ENCODE results near the gene BCL2L12. TPM values are rescaled to one million over a fixed set of nuclear protein-coding genes. Genes with fewer than 3 reads are reported as not detected.
A peak's percentile ranks its signal among the peaks of the same experiment; 100 is the strongest.
"Not testable (repeated sequence)": the region's sequence is repeated elsewhere in the genome, so short reads cannot be mapped to it uniquely, and the experiment has no call there.

Gene BCL2L12
- total RNA-seq, 1 donor from 2014 or later: 7.5 TPM

- no peak for TF ChIP-seq CTCF (IDR thresholded peaks at IDR 0.05; ENCODE audit: partially characterized antibody, unreplicated experiment)
- peaks cover 4% of the 10 kb centered on the region for H3K36me3 Mint-ChIP-seq (ENCODE audit: unreplicated experiment)
- peaks cover 4% of the 10 kb centered on the region for H3K27me3 Mint-ChIP-seq (ENCODE audit: unreplicated experiment)
- no peak for DNase-seq
- H3K4me3 Mint-ChIP-seq (ENCODE audit: unreplicated experiment): no peak overlapping the region
- H3K4me1 Mint-ChIP-seq (ENCODE audit: low read depth, unreplicated experiment): no peaks in the 10 kb centered on the region
- peaks cover 2% of the 10 kb centered on the region for H3K9me3 Mint-ChIP-seq (ENCODE audit: unreplicated experiment)
- H3K27ac Mint-ChIP-seq (ENCODE audit: unreplicated experiment): no peak overlapping the region
These were observed 47.6 kb downstream of the BCL2L12 start for GRCh38 chr19:49713236-49713845.

GRCh38 chr19:49716154-49716553 is 50.4 kb downstream of the BCL2L12 start:
- Mint-ChIP-seq H3K4me1 (ENCODE audit: low read depth, unreplicated experiment) (no peaks in the 10 kb centered on the region), H3K36me3 (ENCODE audit: unreplicated experiment) (peaks cover 4% of the 10 kb centered on the region), H3K4me3 (ENCODE audit: unreplicated experiment) (no peak overlapping the region), H3K27me3 (ENCODE audit: unreplicated experiment) (peaks cover 4% of the 10 kb centered on the region), H3K27ac (ENCODE audit: unreplicated experiment) (no peak overlapping the region), H3K9me3 (ENCODE audit: unreplicated experiment) (peaks cover 2% of the 10 kb centered on the region)
- no peak for TF ChIP-seq CTCF (IDR thresholded peaks at IDR 0.05; ENCODE audit: partially characterized antibody, unreplicated experiment)
- DNase-seq: no peak

GRCh38 chr19:49718511-49718910 is 52.8 kb downstream of the BCL2L12 start:
- Mint-ChIP-seq H3K27me3 (ENCODE audit: unreplicated experiment) (peaks cover 2% of the 10 kb centered on the region), H3K36me3 (ENCODE audit: unreplicated experiment) (peaks cover 4% of the 10 kb centered on the region), H3K4me1 (ENCODE audit: low read depth, unreplicated experiment) (no peaks in the 10 kb centered on the region), H3K4me3 (ENCODE audit: unreplicated experiment) (no peak overlapping the region), H3K9me3 (ENCODE audit: unreplicated experiment) (peaks cover 2% of the 10 kb centered on the region), H3K27ac (ENCODE audit: unreplicated experiment) (no peak overlapping the region)
- no peak for DNase-seq
- TF ChIP-seq CTCF (IDR thresholded peaks at IDR 0.05; ENCODE audit: partially characterized antibody, unreplicated experiment): no peak

DNA sequence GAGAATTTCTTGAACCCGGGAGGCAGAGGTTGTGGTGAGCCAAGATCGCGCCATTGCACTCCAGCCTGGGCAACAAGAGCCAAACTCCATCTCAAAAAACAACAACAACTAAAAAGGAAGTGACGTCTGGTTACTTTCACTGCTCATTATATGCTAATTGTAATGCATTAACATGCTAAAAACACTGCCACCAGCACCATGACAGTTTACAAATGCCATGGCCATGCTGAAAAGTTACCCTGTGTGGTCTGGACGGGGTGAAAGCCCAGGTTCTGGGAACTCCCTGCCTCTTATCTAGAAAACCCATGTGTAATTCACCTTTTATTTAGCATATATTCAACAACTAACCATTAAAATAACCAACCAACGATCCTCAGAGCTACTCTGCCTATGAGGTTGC is 53.3 kb downstream of the BCL2L12 start:
- no peak for DNase-seq
- no peak for TF ChIP-seq CTCF (IDR thresholded peaks at IDR 0.05; ENCODE audit: partially characterized antibody, unreplicated experiment)
- no peak overlapping the region for H3K4me3 Mint-ChIP-seq (ENCODE audit: unreplicated experiment)
- peaks cover 2% of the 10 kb centered on the region for H3K9me3 Mint-ChIP-seq (ENCODE audit: unreplicated experiment)
- no peaks in the 10 kb centered on the region for H3K4me1 Mint-ChIP-seq (ENCODE audit: low read depth, unreplicated experiment)
- H3K27me3 Mint-ChIP-seq (ENCODE audit: unreplicated experiment): peaks cover 2% of the 10 kb centered on the region
- peaks cover 4% of the 10 kb centered on the region for H3K36me3 Mint-ChIP-seq (ENCODE audit: unreplicated experiment)
- H3K27ac Mint-ChIP-seq (ENCODE audit: unreplicated experiment): no peak overlapping the region

DNA sequence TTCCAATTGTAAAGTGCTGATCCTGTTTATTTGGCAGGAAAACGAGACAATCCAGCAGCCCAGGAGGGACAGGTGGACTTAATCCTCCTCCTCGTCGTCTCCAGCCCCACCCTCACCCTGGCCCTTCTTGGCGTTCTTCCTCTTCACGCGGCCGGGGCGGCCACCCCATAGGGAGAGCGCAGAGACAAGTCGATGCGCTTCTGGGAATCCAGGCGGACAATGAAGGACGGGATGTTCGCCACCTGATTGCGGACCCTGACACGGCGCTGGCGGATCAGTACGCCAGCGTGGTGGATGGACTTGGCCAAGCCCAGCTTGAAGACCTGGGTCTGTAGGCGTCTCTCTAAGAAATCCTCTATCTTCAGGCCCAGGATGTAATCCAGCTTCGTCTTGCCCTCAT is 53.7 kb downstream of the BCL2L12 start:
- not testable (repeated sequence) for H3K4me1 Mint-ChIP-seq (ENCODE audit: low read depth, unreplicated experiment); H3K9me3 Mint-ChIP-seq (ENCODE audit: unreplicated experiment); H3K27ac Mint-ChIP-seq (ENCODE audit: unreplicated experiment); H3K4me3 Mint-ChIP-seq (ENCODE audit: unreplicated experiment); H3K36me3 Mint-ChIP-seq (ENCODE audit: unreplicated experiment); DNase-seq; H3K27me3 Mint-ChIP-seq (ENCODE audit: unreplicated experiment)

Small RNAs within 50 kb of the gene (microRNA-seq; reads per million reads assigned to microRNA genes)
- 3.2 reads per million, percentile 23 among the genes with 10 or more reads in this experiment for gene MIR5088 (ENCODE audit: unreplicated experiment)

Other genes with a start within 250 kb of the BCL2L12 start
- 2.5 TPM for gene PTH2, start 242.5 kb upstream of the BCL2L12 start, total RNA-seq (ENCODE audit: unreplicated experiment)
- gene GFY, start 240.5 kb upstream of the BCL2L12 start, total RNA-seq (ENCODE audit: unreplicated experiment): 0.88 TPM
- gene SLC17A7, start 224.4 kb upstream of the BCL2L12 start, total RNA-seq (ENCODE audit: unreplicated experiment): 188 TPM
- gene PIH1D1, start 214.1 kb upstream of the BCL2L12 start, total RNA-seq (ENCODE audit: unreplicated experiment): 104 TPM
- 28.6 TPM for gene ALDH16A1, start 212.7 kb upstream of the BCL2L12 start, total RNA-seq (ENCODE audit: unreplicated experiment)
- gene FLT3LG, start 191.7 kb upstream of the BCL2L12 start, total RNA-seq (ENCODE audit: unreplicated experiment): 13.1 TPM
- gene RPL13A, start 178.3 kb upstream of the BCL2L12 start, total RNA-seq (ENCODE audit: unreplicated experiment): 1,648 TPM
- 1,862 TPM for gene RPS11, start 169.5 kb upstream of the BCL2L12 start, total RNA-seq (ENCODE audit: unreplicated experiment)
- 8.9 TPM for gene FCGRT, start 153.3 kb upstream of the BCL2L12 start, total RNA-seq (ENCODE audit: unreplicated experiment)
- 2.5 TPM for gene RCN3, start 137.9 kb upstream of the BCL2L12 start, total RNA-seq (ENCODE audit: unreplicated experiment)
- 94.4 TPM for gene NOSIP, start 85.4 kb upstream of the BCL2L12 start, total RNA-seq (ENCODE audit: unreplicated experiment)
- 0.29 TPM for gene PRRG2, start 84.6 kb upstream of the BCL2L12 start, total RNA-seq (ENCODE audit: unreplicated experiment)
- gene PRR12, start 74.8 kb upstream of the BCL2L12 start, total RNA-seq (ENCODE audit: unreplicated experiment): 39.2 TPM
- 4.7 TPM for gene RRAS, start 25.8 kb upstream of the BCL2L12 start, total RNA-seq (ENCODE audit: unreplicated experiment)
- gene SCAF1, start 23.7 kb upstream of the BCL2L12 start, total RNA-seq (ENCODE audit: unreplicated experiment): 84.4 TPM
- 40.1 TPM for gene IRF3, start 76 bp upstream of the BCL2L12 start, total RNA-seq (ENCODE audit: unreplicated experiment)
- 177 TPM for gene PRMT1, start 11.3 kb downstream of the BCL2L12 start, total RNA-seq (ENCODE audit: unreplicated experiment)
- 3.2 TPM for gene ADM5, start 23.7 kb downstream of the BCL2L12 start, total RNA-seq (ENCODE audit: unreplicated experiment)
- gene CPT1C, start 25.2 kb downstream of the BCL2L12 start, total RNA-seq (ENCODE audit: unreplicated experiment): 133 TPM
- not detected for gene TSKS, start 97.4 kb downstream of the BCL2L12 start, total RNA-seq (ENCODE audit: unreplicated experiment)
- 175 TPM for gene AP2A1, start 101.1 kb downstream of the BCL2L12 start, total RNA-seq (ENCODE audit: unreplicated experiment)
- gene FUZ, start 147.4 kb downstream of the BCL2L12 start, total RNA-seq (ENCODE audit: unreplicated experiment): 13.6 TPM
- gene MED25, start 152.4 kb downstream of the BCL2L12 start, total RNA-seq (ENCODE audit: unreplicated experiment): 51.0 TPM
- 342 TPM for gene PTOV1, start 185.2 kb downstream of the BCL2L12 start, total RNA-seq (ENCODE audit: unreplicated experiment)
- gene PNKP, start 201.6 kb downstream of the BCL2L12 start, total RNA-seq (ENCODE audit: unreplicated experiment): 81.3 TPM
- 23.7 TPM for gene AKT1S1, start 211.4 kb downstream of the BCL2L12 start, total RNA-seq (ENCODE audit: unreplicated experiment)
- gene TBC1D17, start 211.8 kb downstream of the BCL2L12 start, total RNA-seq (ENCODE audit: unreplicated experiment): 56.8 TPM
- gene IL4I1, start 231.0 kb downstream of the BCL2L12 start, total RNA-seq (ENCODE audit: unreplicated experiment): 0.59 TPM

All from glutamatergic neuron (in vitro differentiated cells).